Esophagus (tissue), 2 donors: Measurements from ENCODE around the gene LGR6. TPM values are rescaled to one million over a fixed set of nuclear protein-coding genes. Genes with fewer than 3 reads are reported as not detected.
"Not testable (repeated sequence)": the region's sequence is repeated elsewhere in the genome, so short reads cannot be mapped to it uniquely, and the experiment has no call there.

Experiments
- H3K27ac ChIP-seq, 2 donors: one replicate each; pipeline ENCODE4 v1.5.1; 2013; ENCODE audit warnings: low read depth in 2 of 2, mild to moderate bottlenecking in 2 of 2, inconsistent platforms in 1 of 2, low read length in 1 of 2, moderate library complexity in 1 of 2
- H3K27me3 ChIP-seq, 2 donors: one replicate each; pipeline ENCODE4 v1.6.1; 2013; ENCODE audit warnings: low read length in 2 of 2, control low read depth in 1 of 2, mild to moderate bottlenecking in 1 of 2; ENCODE audit not compliant: insufficient read depth in 2 of 2, control insufficient read depth in 1 of 2
- H3K36me3 ChIP-seq, 2 donors: one replicate each; pipeline ENCODE4 v1.6.1; 2013; ENCODE audit warnings: low read length in 1 of 2; ENCODE audit not compliant: control insufficient read depth in 2 of 2, insufficient read depth in 2 of 2
- H3K4me1 ChIP-seq, 2 donors: one replicate each; pipeline ENCODE4 v1.6.1; 2013; ENCODE audit warnings: low read length in 1 of 2; ENCODE audit not compliant: control insufficient read depth in 2 of 2, insufficient read depth in 2 of 2
- H3K4me3 ChIP-seq, 2 donors: one replicate each; pipeline ENCODE4 v1.5.1; 2013; ENCODE audit warnings: low read length in 2 of 2, mild to moderate bottlenecking in 2 of 2, low read depth in 1 of 2, moderate library complexity in 1 of 2
- H3K9me3 ChIP-seq, 2 donors: one replicate each; pipeline ENCODE4 v1.6.1; 2013; ENCODE audit warnings: mild to moderate bottlenecking in 2 of 2, low read depth in 1 of 2, low read length in 1 of 2, moderate library complexity in 1 of 2; ENCODE audit not compliant: control insufficient read depth in 2 of 2, insufficient read depth in 1 of 2
- WGBS, 2 donors: extraction: QIAGEN DNeasy Blood & Tissue Kit; methylation state at CpG; one replicate each; pipeline ENCODE4 v1.1.7; 2013; 5-methylcytosine and 5-hydroxymethylcytosine counted together
- polyA plus RNA-seq, 2 donors: library from polyadenylated mRNA; stranded (reverse); fragments of 200-250 nt; gene quantifications; one replicate each; pipeline ENCODE4 v1.2.3, GENCODE V29; 2013
- donor health status: healthy with polysubstance abuse.
- donor health status: Bipolar disorder and iron deficiency.

Gene LGR6
- polyA plus RNA-seq, 2 donors: 4.2 to 6.3 TPM

DNA sequence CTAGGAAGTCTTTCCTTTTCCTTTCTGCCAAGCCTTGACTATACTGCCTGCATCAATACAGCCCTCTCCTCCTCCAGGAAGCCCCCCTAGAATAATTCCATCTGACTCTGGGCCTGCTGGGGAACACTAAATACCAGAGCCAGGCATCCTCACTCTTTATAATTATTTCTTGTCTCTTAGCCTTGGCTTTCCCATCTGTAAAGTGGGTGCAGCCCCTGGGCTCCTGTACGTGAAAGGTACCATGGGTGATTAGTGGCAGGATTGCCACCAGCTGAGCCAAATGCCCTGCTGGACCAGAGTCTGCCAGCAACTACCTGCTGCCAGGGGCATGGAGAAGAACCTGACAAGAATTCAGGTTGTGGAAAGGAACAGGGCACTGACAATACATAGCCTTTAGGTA, 58.7 kb downstream of the LGR6 start:
- H3K36me3 ChIP-seq: no peaks in the 10 kb centered on the region
- WGBS, 2 donors: 86 to 89% methylated on average over 1 of the region's 1 CpG

DNA sequence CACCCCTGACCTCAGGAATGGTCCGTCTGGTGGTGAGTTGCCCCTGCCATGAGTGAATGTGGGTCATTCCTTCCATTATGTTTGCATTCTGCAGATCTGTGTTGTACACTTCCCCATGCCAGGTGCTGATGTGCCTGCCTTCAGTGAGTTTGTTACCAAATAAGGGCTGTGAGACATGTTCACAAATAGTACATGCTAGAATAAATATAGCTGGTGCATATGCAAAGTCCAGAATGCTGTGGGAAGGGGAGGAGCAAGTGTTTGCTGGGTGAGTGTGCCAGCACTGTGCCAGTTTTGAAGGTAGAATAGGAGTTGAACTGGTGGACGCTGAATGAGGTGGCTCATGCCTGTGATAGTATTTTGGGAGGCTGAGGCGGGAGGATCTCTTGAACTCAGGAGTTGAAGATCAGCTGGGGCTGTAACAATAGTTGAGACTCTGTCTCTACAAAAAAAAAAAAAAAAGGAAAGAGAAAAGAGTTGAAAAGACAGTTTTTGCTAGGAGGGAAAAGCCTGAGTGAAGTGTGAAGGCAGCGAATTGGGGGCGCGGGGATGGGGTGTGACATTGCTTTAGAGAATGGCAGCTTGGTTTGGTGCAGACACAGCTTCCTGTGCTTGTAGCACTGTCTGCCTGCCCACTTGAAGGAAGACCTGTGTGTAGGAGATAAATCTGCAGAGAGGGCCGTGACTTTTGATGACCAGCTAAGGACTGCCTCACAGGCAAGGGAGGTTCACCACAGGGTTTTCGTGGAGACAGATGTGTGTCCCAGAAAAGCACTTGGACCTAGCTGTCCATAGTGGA, 61.1 kb downstream of the LGR6 start:
- no peak overlapping the region for H3K27ac ChIP-seq
- no peaks in the 10 kb centered on the region for H3K9me3 ChIP-seq
- no peak overlapping the region for H3K4me3 ChIP-seq
- H3K4me1 ChIP-seq: no peaks in the 10 kb centered on the region
- H3K36me3 ChIP-seq: no peaks in the 10 kb centered on the region
- H3K27me3 ChIP-seq: peaks cover 0 to 4% of the 10 kb centered on the region in 2 donors
- 83 to 84% methylated on average over 8 of the region's 8 CpGs for WGBS, 2 donors

More for the DNA sequence above, 58.7 kb downstream of the LGR6 start:
- Histone ChIP-seq H3K27ac (no peak overlapping the region), H3K4me1 (no peaks in the 10 kb centered on the region), H3K27me3 (peaks cover 0 to 3% of the 10 kb centered on the region in 2 donors), H3K4me3 (no peak overlapping the region), H3K9me3 (no peaks in the 10 kb centered on the region)

- no peak overlapping the region for H3K4me3 ChIP-seq
- H3K36me3 ChIP-seq: no peaks in the 10 kb centered on the region
- H3K27me3 ChIP-seq: peaks cover 0 to 6% of the 10 kb centered on the region in 2 donors
- no peaks in the 10 kb centered on the region for H3K9me3 ChIP-seq
- WGBS, 2 donors: 68 to 72% methylated on average over 7 of the region's 7 CpGs
- H3K27ac ChIP-seq: no peak overlapping the region
- H3K4me1 ChIP-seq: no peaks in the 10 kb centered on the region
Observed at GRCh38 chr1:202255343-202255742, 61.7 kb downstream of the LGR6 start.

DNA sequence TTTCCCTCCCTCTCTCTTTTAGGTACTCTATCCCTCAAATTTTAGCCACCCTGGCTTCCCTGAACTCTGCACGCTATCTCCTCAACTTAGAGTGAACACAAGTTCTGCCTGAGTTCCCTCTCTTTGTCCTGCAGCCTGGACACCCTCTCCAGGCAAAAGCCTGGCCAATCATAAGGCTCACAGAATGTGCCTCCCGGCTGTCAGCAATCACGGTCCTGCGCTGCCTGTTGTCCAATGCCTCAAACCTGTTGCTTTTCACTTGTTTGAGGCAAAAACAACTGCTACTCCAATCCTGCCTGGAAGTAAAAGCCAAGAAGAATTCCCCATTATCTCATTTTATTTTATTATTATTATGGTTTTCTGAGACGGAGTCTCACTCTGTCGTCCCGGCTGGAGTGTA, 66.1 kb downstream of the LGR6 start:
- Histone ChIP-seq H3K4me1 (no peaks in the 10 kb centered on the region), H3K9me3 (no peaks in the 10 kb centered on the region), H3K27ac (no peak overlapping the region), H3K36me3 (no peaks in the 10 kb centered on the region), H3K27me3 (peaks cover 0 to 6% of the 10 kb centered on the region in 2 donors), H3K4me3 (no peak overlapping the region)
- WGBS, 2 donors: 89% methylated on average over 7 of the region's 7 CpGs

DNA sequence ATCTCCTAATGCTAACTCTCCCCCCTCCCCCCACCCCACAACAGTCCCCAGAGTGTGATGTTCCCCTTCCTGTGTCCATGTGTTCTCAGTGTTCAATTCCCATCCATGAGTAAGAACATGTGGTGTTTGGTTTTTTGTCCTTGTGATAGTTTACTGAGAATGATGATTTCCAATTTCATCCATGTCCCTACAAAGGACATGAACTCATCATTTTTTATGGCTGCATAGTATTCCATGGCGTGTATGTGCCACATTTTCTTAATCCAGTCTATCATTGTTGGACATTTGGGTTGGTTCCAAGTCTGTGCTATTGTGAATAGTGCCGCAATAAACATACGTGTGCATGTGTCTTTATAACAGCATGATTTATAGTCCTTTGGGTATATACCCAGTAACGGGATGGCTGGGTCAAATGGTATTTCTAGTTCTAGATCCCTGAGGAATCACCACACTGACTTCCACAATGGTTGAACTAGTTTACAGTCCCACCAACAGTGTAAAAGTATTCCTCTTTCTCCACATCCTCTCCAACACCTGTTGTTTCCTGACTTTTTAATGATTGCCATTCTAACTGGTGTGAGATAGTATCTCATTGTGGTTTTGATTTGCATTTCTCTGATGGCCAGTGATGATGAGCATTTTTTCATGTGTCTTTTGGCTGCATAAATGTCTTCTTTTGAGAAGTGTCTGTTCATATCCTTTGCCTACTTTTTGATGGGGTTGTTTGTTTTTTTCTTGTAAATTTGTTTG, 67.8 kb downstream of the LGR6 start:
- H3K4me3 ChIP-seq, H3K27me3 ChIP-seq, H3K4me1 ChIP-seq, H3K9me3 ChIP-seq, H3K27ac ChIP-seq, H3K36me3 ChIP-seq: not testable (repeated sequence)
- 87 to 100% methylated on average over 2 to 3 of the region's 4 CpGs for WGBS, 2 donors

GRCh38 chr1:202263628-202264027, 70.0 kb downstream of the LGR6 start:
- peaks cover 0 to 2% of the 10 kb centered on the region in 2 donors for H3K27me3 ChIP-seq
- 66 to 72% methylated on average over 2 of the region's 2 CpGs for WGBS, 2 donors

DNA sequence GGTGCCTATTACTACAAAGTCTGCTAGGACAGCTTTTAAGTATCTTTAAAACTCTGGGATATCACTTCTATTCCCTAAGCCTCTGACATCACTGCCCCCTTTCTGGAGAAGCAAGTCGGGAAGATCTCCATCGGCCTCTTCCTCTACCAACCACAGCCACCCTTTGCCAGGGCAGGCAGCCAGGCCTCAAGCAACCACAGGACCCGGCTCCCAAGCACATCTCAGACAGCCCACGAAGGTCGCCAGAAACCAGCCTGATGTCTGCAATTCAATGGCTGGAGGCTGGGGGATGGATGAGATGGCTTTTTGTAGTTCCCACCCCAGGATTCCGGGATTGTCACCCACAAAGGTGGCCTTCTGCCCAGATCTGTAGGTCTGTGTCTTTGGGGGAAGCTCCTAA, 70.7 kb downstream of the LGR6 start:
- Histone ChIP-seq H3K9me3 (no peaks in the 10 kb centered on the region), H3K27ac (no peak overlapping the region), H3K4me1 (no peaks in the 10 kb centered on the region), H3K27me3 (peaks cover 0 to 2% of the 10 kb centered on the region in 2 donors), H3K36me3 (no peaks in the 10 kb centered on the region), H3K4me3 (no peak overlapping the region)
- whole genome bisulfite sequencing, 2 donors: 48 to 54% methylated on average over 6 of the region's 6 CpGs

More at GRCh38 chr1:202263628-202264027, 70.0 kb downstream of the LGR6 start:
- Histone ChIP-seq H3K4me1 (no peaks in the 10 kb centered on the region), H3K36me3 (no peaks in the 10 kb centered on the region), H3K27ac (no peak overlapping the region), H3K4me3 (no peak overlapping the region), H3K9me3 (no peaks in the 10 kb centered on the region)

DNA sequence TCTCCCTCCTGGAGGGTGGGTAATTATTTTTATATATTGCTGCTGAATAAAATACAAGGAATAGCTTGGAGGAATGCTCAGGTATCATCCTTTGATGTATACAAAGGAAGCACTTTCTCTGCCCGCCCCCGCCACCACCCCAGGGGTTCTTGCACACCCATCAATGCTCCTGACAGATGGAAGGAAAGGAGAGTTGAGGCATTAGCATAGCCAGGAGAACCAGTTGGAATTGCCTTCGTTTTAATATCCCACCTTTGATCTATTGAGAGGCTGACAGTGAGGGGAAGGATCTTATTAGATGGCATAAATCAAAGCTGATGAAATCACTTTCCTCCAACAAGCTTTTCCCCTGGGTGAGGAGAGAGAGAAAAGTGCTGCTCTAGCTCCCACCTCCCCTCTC, 71.1 kb downstream of the LGR6 start:
- H3K27me3 ChIP-seq: peaks cover 0 to under 1% of the 10 kb centered on the region in 2 donors
- H3K4me1 ChIP-seq: no peaks in the 10 kb centered on the region
- H3K27ac ChIP-seq: no peak overlapping the region
- no peaks in the 10 kb centered on the region for H3K36me3 ChIP-seq
- H3K9me3 ChIP-seq: no peaks in the 10 kb centered on the region
- WGBS, 2 donors: 63 to 67% methylated on average over 3 of the region's 3 CpGs
- H3K4me3 ChIP-seq: no peak overlapping the region

- no peak overlapping the region for H3K4me3 ChIP-seq
- H3K36me3 ChIP-seq: no peaks in the 10 kb centered on the region
- no peaks in the 10 kb centered on the region for H3K4me1 ChIP-seq
- H3K27ac ChIP-seq: no peak overlapping the region
- 94% methylated on average over 9 of the region's 9 CpGs for WGBS, 2 donors
- H3K27me3 ChIP-seq: no peaks in the 10 kb centered on the region
- H3K9me3 ChIP-seq: no peaks in the 10 kb centered on the region
Observed at GRCh38 chr1:202266061-202266765, 72.6 kb downstream of the LGR6 start.
